HCT116 (cell line): Measurements from ENCODE around the gene OR5H1.

Source experiments
- CTCF ChIP-seq, 3 experiments: fragments of 200-600 bp in 1 of 3; sonication (generic) in 1 of 3; IDR thresholded peaks in 2 of 3; conservative IDR thresholded peaks in 1 of 3; 2 replicates each; pipeline ENCODE4 v1.5.1; 2012 to 2017; ENCODE audit warnings: low read depth in 2 of 3, low read length in 2 of 3, antibody characterized with exemption in 1 of 3, borderline replicate concordance in 1 of 3, control low read depth in 1 of 3, mild to moderate bottlenecking in 1 of 3, mixed read lengths in 1 of 3, mixed run types in 1 of 3, moderate library complexity in 1 of 3; ENCODE audit not compliant: insufficient read depth in 1 of 3
- EZH2 ChIP-seq: fragments of 200-600 bp; sonication (generic); IDR thresholded peaks from 2 replicates; pipeline ENCODE4 v1.6.1; 2017; ENCODE audit warnings: antibody characterized with exemption, mixed run types
- POLR2A ChIP-seq: IDR thresholded peaks from 2 replicates; pipeline ENCODE4 v1.7.0; 2011; ENCODE audit warnings: borderline replicate concordance; ENCODE audit not compliant: insufficient read depth, insufficient read length; ENCODE audit errors: extremely low read depth
- POLR2AphosphoS5 ChIP-seq: IDR thresholded peaks from 2 replicates; pipeline ENCODE4 v1.6.1; 2011; ENCODE audit warnings: mild to moderate bottlenecking, low read depth, low read length, moderate library complexity
- REST ChIP-seq: IDR thresholded peaks from 2 replicates; pipeline ENCODE4 v1.6.1; 2012; ENCODE audit warnings: low read depth
- SP1 ChIP-seq: IDR thresholded peaks from 2 replicates; pipeline ENCODE4 v1.6.1; 2012; ENCODE audit warnings: low read depth
- SRF ChIP-seq: IDR thresholded peaks from 2 replicates; pipeline ENCODE4 v1.6.1; 2012; ENCODE audit warnings: low read depth
- YY1 ChIP-seq: IDR thresholded peaks from 2 replicates; pipeline ENCODE4 v1.6.1; 2011; ENCODE audit warnings: low read length, low read depth, moderate library complexity, mild to moderate bottlenecking; ENCODE audit not compliant: insufficient replicate concordance; ENCODE audit errors: extremely low read depth
- ZBTB33 ChIP-seq: IDR thresholded peaks from 2 replicates; pipeline ENCODE4 v1.6.1; 2011; ENCODE audit warnings: mild to moderate bottlenecking, low read length, moderate library complexity; ENCODE audit not compliant: insufficient replicate concordance; ENCODE audit errors: extremely low read depth
- ZNF274 ChIP-seq: fragments of 200-500 bp; sonication (Bioruptor generic); IDR thresholded peaks from 2 replicates; pipeline ENCODE4 v1.6.1; 2014; ENCODE audit warnings: mild to moderate bottlenecking, low read depth, low read length, inconsistent platforms

- TF ChIP-seq CTCF (IDR thresholded peaks at IDR 0.05 in 2 of 3, conservative IDR thresholded peaks at IDR 0.05 in 1 of 3; ENCODE audit: borderline replicate concordance in 1 of 3, insufficient read depth in 1 of 3, low read depth in 2 of 3, low read length in 2 of 3) (no peak), POLR2AphosphoS5 (no peak), EZH2 (no peak), ZNF274 (no peak), POLR2A (no peak), YY1 (no peak), ZBTB33 (no peak), SRF (no peak), SP1 (no peak), REST (no peak)
These were observed 35.9 kb downstream of the OR5H1 start, which contains the start of gene OR5H15 for GRCh38 chr3:98166396-98166795.
